Stimulated activated CD8-positive, alpha-beta memory T cell treated with anti-CD3 and anti-CD28 coated beads, Interleukin-7, amount 100 ng/mL, for 24 hours (primary cell): ENCODE measurements around the gene ABCA7.

Experiments
- DNase-seq: peaks from one replicate; pipeline ENCODE4 v3.0.0-alpha.2; 2020; ENCODE audit warnings: low read depth

The ABCA7 gene

DNA sequence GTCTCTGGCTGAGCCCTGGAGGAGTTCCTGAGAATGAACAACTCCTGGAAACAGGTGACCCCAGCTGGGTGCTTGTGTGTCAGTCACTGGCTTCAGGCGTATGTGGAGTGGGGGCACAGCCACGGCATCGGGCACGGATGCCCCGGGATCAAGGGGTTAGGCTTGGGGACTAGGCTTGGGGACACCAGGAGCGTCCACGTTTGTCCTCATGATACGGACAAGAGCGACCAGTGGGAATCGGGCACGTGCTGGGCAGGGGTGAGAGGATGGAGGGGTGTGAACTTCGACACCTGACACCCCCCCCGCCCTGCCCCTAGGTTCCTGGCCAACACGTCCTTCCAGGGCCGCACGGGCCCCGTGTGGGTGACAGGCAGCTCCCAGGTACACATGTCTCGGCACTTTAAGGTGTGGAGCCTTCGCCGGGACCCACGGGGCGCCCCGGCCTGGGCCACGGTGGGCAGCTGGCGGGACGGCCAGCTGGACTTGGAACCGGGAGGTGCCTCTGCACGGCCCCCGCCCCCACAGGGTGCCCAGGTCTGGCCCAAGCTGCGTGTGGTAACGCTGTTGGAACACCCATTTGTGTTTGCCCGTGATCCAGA is 35.6 kb upstream of the ABCA7 start:
- DNase-seq = no peak

- no peak for DNase-seq
Observed at GRCh38 chr19:1004803-1005664, 34.9 kb upstream of the ABCA7 start.

DNA sequence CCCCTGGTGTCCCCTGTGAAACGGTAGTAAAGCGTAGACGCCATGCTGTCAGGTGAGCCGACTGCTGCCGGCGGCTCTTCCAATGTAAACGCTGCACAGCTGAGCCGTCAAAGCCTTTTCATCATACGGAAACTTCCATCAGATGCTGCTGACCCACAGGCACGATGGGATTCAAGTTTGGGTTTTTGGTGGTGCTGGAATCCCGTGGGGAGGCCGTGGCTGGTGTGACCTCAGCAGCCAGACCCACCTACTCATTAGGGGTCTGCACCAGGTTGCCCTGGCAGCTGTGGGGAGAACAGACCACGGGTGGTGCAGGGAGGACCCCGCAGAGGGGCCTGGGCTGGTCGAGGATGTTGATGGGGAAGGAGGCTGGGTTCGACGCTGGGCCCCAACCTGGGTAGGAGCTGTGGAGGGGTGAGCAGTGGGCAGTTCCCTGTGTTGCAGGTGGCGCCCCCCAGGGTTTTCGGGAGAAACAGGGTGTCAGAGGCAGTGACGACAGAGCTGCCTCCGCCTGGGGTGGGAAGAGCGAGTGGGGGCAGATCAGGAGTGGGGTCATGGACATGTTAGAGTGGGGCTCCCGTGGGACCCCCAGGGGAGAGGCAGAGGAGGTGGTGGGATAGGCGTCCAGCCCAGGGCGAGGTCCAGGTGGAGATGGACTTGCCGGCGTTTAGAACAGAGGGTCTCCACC is 33.1 kb upstream of the ABCA7 start:
- no peak for DNase-seq

DNA sequence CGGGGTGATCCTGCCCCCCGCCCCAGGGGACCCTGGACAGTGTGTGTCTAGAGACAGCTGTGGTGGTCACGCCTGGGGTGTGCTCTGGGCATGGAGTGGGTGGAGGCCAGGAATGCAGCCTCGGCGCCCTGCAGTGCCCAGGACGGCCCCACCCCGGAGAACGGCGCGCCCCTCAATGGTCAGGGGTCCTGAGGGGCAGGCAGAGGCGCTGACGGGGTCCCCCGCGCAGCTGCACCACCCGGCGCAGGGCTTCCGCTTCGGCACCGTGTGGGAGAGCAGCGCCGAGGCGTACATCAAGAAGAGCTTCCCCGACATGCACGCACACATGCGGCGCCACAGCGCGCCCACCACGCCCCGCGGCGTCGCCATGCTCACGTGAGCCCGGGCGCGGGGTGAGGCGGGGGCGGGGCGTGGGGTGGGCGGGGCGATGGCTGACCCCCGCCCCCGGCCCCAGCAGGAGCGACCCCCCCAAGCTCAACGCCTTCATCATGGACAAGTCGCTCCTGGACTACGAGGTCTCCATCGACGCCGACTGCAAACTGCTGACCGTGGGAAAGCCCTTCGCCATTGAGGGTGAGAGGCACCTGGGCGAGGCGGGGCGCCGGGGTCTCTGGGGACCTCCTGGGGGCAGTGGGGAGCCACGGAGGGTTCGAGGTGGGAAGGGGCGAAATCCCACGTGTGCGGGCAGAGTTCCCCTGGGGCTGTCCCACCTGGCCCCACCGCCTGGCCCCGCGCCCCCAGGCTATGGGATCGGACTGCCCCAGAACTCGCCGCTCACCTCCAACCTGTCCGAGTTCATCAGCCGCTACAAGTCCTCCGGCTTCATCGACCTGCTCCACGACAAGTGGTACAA is 32.3 kb upstream of the ABCA7 start:
- no peak for DNase-seq

DNA sequence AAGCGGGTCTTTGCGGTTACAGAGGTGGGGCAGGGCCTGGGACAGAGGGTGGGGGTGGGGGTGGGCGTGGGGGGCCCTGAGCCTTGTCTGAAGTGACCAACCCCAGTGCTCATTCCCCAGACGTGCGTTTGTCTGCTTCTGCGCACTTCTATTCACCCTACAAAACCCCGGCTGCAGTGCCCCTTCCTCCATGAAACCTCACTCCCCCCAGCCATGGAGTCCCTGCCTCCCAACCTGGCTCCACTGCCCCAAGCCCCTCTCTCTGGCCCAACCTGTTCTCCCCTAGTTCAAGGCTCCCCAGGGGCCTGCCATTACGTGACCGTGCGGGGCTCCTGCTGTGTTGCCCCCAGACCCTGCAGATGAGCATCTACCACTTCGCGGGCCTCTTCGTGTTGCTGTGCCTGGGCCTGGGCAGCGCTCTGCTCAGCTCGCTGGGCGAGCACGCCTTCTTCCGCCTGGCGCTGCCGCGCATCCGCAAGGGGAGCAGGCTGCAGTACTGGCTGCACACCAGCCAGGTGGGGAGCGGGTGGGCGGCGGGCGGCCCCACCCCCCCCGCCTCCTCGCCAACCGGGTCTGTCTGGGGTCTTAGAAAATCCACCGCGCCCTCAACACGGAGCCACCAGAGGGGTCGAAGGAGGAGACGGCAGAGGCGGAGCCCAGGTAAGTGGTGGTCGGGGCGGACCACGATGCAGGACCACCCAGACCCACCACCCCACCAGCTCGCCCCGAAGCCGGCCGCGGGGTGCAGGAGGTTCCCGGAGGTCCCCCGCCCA is 31.5 kb upstream of the ABCA7 start:
- no peak for DNase-seq

DNA sequence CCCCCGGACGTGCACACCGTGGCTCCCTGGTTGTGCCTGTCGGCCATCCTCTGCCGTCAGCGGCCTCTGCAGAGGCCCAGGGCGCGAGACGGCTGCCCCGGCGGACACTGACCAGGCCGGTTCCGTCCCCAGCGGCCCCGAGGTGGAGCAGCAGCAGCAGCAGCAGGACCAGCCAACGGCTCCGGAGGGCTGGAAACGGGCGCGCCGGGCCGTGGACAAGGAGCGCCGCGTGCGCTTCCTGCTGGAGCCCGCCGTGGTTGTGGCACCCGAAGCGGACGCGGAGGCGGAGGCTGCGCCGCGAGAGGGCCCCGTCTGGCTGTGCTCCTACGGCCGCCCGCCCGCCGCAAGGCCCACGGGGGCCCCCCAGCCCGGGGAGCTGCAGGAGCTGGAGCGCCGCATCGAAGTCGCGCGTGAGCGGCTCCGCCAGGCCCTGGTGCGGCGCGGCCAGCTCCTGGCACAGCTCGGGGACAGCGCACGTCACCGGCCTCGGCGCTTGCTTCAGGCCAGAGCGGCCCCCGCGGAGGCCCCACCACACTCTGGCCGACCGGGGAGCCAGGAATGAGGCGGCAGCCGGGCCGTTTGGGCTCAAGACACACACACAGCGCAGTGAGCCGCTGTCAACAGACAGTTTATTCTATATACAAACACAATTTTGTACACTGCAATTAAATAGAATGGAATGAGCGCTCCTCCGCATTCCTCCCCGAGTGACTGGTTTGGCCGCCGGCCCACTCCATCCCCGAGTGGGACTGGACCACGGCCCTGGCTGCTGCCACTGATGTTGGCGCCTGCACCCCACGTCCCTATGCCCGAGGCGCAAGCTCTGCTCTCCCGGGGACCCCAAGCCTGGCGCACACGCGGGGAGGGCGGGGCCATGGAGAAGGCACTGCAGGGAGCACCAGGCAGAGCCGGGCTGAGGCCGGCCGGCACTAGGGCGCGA is 30.6 kb upstream of the ABCA7 start:
- DNase-seq = no peak

DNA sequence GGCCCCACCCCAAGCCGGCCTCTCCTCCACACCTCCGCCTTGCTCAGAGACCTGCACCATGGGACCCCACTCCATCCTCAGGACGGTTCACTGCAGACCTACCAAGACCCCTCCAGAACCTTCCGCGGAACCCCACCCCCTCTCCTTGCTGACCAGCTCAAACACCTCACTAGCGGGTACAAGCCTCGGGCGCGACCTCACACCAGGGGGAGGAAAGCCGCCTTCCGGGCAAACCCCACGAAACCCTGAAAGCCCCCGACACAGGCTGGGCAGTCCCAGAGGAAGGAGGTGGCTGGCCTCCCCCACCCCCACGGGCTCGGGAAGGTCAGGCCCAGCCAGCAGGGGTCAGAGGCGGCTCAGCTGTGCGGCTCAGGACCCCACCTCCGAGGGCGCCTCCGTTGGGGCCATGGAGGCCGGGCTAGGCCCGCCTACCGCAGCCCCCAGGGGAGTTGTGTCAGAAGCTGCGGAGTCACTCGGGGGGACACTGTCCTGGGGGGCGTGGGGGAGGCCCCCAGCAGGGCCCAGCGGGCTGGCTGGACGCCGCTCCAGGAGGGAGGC is 29.8 kb upstream of the ABCA7 start:
- DNase-seq = no peak

DNA sequence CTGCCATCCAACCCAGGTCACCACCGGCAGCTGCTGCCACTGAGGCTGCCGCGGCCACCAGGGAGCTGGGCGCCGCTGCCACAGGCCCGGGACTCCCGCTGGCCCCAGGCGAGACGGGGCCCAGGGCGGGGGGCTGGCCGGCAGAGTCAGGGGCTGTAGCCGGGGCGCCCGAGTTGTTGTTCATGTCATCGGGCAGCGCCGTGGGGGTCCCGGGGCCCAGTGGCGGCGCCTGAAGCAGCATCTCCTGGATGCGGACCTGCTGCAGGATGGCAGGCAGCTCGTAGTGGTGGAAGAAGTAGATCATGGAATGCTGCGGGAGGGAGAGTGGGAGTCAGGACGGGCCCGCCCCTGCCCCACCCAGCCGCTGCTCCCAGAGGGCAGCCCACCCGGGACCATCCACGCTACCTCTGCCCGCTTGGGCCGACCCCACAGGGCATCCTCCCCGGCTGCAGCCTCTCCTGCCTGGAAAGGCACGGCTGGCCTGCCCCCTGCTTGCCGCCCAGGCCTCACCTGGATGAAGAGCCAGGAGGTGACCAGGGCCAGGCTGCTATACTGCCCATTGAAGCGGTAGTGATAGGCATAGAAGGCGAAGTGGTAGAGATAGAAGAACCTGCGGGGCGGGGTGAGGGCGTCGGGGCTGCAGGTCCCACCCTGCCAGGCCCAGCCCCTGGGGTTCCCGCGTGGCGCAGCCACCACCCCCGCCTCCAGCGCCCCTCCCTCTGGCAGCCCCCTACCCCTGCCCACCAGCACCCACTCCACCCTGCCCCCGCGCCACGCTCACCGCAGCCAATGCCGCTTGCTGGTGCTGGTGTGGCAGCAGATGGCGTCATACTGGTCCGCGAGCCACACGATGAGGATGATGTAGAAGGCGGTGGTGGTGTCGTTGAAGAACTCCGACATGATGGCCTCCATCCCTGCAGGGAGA is 29.1 kb upstream of the ABCA7 start:
- no peak for DNase-seq

DNA sequence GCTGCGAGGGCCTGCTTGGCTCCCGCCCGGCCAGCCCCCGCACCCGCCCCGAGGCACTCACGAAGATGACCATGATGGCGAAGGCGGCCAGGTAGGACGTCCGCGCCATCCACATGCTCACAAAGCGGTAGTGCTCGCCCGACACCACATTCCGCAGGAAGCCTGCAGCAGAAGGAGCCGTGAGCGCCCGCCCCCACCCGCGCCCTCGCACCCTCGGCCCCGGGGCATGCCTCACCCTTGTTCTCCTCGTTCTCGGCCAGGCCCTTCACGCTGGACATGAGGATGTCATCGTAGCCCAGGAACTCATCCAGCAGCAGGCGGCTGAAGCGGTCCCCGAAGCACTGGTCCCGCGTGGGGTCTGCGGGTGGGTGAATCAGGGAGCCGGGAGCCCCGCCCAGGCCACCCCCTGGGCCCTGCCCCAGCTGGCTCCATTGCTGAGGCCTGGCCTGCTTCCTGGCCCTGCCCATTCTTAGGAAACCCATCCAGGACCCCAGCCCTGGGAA is 28.0 kb upstream of the ABCA7 start:
- no peak for DNase-seq

DNA sequence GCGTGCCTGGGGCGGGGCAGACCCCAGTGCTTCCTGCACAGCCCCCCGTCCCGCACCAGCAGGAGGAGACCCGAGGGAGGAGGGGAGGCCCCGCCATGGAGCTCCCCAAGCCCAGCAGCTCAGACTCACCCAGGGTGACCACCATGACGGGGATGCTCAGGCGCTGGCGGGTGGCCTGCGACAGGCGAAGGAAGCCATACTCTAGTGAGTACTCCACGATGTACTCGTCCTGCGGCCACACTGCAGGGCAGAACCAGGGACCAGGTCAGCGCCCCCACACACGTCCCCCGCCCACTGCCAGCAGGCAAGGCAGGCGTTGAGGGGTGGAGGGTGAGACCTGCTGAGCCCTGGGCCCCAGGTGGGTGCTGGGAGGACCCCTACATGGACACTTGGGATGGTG is 27.6 kb upstream of the ABCA7 start:
- no peak for DNase-seq

GRCh38 chr19:1013218-1013617 is 26.7 kb upstream of the ABCA7 start:
- no peak for DNase-seq

- no peak for DNase-seq
Observed at GRCh38 chr19:1014161-1015060, 25.5 kb upstream of the ABCA7 start.

- no peak for DNase-seq
Observed at GRCh38 chr19:1015061-1015781, 24.7 kb upstream of the ABCA7 start.

GRCh38 chr19:1015782-1016646 is 23.9 kb upstream of the ABCA7 start:
- DNase-seq = no peak

DNA sequence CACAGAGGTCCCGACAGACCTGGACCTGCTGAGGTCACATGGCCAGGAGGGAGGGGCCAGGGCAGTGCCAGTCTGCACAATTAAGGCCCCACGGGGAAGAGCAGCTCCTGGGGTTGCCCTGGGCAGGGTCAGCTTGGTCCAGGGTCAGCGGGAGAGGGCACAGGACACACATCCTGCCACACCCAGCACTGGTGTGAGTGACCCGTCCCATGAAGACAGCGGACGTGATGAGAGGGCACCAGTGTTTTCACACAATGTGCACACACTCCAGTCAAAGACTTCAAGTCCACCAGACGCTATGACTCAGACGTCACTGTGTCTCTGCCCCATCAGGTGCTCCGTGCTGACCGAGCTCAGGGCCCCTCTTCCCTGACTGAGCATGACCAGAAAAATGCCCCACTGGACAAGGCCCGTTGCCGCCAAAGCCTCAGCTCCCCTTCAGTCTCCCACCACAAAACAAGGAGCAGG is 23.2 kb upstream of the ABCA7 start:
- DNase-seq = no peak
